Measurements from ENCODE around the gene IGHMBP2.

The IGHMBP2 gene

DNA sequence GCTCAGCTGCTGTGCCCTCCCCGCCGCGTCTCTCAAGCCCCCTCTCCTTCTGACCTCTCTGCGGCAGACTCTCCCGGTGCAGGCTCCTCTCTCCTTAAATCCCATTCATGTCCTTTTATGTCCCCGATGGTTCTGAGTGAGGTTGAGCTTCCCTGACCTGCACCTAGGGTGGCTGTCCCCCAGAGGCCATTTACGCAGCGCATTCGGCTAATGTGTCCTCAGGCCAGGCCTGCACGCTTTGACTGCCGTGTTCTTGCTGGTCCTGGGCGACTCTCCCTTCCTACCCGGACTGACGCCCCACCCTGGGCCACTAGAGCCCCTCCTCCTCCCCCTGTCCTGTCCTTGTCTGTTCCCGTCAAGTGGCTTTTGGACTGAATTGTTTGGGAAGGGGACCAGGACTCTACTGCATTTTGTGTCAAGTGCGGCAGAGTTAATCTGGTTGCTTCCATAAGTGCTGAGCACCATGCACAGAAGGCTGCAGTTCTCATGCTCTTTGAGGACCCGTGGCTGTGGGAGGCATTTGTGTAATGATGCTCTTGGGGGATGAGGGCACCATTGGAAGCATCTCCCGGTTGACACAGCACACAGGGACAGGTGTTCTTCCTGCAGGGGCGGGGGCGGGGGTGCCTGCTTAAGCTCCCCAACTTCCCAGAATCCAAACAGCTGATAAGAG is 37.1 kb downstream of the IGHMBP2 start:
- no peak for DNase-seq (ENCODE audit: low spot score)

DNA sequence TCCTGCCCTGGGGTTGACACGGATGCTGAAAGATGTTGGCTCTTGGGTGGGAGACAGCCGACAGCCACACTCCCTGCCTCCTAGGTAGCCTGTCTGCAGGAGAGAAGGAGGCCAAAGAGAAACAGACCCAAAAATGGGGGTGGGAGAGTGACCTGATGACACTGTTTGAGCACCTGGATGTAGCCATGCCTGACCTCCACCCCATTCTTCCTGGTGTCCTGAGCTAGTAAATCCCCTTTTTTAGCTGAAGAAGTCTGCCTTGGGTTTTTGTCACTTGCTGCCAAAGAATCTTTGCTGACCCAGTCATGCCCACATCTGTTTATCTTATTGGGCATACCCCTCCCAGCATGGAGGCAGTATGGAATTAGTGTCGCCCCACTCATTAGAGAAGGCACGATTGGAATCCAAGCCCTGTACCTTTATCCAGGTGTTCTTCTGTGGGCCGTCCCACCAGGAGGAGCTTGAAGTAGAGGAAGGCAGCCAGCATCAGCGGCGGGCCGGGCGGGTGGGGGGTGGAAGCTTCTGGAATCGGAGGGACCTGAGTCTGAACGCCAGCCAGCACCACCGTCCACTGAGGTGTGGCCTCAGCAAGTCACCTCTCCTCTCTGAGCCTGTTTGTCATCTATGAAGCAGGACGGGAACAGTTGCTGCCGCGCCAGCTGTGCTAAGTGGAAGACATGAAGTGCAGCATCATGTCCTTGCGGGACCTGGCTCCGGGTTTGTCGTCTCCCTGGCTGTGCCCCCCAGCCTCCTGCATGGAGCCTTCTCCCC is 37.8 kb downstream of the IGHMBP2 start:
- no peak for DNase-seq (ENCODE audit: low spot score)

DNA sequence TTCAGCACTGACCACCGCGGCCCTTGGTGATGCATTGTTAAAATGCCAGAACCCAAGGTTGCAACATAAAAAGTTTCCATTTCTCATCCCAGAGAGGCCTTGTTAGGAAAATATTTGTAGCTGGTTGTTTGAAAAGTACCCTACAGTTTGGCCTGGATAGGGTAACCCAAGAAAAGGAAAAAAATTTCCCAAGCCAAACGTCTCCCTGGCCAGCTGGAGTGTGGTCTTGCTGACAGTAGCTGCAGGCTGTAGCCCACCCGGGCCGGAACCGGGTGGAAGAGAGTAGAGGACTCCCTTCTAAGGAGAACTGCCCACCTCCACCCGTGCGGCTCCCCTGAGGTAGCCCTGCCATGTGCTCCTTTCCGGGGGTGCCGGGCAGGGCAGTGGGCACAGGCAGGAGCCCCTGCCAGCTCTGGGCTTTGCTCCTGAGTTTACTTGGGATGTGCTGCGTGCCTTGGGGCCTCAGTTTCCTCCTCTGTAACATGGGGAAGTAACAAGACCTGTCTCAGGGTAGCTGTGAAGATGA is 38.5 kb downstream of the IGHMBP2 start:
- no peak for DNase-seq (ENCODE audit: low spot score)

DNA sequence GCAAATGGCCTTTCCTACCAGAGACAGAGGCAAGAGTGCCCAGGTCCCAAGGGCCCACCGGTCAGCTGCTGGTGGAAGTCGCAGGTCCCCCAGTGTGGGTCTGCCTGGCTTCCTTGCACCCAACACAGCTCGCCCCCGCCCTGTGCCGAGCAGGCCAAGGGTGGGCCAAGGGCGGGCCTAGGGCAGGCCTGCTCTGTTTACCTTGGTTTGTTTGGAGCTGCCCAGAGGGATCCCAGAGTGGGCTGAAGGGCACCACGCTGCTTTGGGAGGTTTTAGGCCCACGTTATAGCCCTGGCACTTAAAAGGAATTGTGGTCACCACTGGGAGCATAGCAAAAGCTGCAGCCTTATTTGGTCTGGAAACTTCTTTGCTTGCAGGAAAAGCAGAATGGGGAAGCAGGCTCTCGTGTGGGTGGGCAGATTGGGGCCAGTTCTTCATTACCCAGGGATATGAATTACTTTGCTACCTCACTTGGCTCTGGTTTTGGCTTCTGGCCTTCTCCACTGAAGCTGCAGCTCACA is 39.1 kb downstream of the IGHMBP2 start:
- DNase-seq (ENCODE audit: low spot score), result no peak

DNA sequence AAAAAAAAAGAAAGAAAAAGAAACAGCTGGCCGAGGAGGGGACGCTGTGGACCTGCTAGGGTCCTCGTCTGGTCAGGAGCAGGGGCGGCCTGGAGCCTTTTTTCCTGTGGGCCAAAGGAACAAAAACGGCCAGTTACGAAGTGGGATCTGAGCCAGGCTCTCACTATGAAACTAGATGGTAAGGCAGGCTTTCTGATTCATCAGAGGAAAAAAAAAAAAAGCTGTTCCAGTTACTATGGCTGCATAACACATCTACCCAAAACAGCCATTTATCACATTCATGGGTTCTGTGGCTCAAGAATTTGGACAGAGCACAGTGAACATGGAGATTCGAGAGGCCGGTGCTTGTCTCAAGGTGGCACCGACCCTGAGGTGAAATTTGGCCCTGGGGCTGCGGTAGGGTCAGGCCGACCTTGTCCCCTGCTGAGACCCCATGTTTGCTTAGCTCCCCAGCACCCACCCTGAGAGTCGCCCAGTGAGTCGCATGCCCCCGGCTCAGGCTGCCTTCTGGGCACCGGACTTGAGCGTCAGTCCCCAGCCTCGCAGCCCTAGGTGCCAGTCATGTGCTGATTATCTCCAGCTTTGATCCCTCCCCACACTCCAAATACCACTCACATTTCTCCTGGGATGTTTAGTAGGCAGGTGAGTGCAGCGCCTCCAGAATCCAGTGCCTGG is 42.9 kb downstream of the IGHMBP2 start:
- no peak for DNase-seq (ENCODE audit: low spot score)

DNA sequence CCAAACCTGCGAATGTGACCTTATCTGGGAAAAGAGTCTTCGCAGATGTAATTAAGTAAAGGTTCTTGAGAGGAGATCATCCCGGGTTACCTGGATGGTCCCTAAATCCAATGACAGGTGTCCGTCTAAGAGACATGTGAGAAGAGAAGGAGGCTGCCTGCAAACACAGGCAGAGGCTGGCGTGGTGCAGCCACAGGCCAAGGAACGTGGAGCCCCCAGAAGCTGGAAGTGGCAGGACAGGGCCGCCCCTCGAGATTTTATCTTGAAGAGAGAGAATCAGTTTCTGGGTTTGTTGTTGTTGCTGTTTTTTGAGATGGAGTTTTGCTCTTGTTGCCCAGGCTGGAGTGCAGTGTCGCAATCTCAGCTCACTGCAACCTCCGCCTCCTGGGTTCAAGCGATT is 43.5 kb downstream of the IGHMBP2 start:
- no peak for DNase-seq (ENCODE audit: low spot score)

DNA sequence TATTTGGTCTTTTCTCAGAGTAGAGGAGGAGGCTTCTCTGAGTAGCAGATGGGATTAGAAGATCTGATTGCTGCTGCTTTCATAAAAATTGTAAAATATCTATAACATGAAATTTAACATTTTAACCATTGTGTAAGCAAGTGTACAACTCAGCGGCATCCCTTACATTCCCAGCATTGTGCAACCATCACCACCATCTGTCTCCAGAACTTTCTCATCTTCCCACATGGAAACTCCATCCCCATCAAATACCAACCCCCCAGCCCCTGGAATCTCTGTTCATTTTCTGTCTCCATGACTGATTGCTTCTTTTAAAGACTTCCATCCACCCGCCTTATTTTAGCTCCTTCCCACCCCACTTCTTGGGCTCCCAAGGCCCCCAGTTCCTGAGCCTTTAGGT is 44.8 kb downstream of the IGHMBP2 start:
- no peak for DNase-seq (ENCODE audit: low spot score)

DNA sequence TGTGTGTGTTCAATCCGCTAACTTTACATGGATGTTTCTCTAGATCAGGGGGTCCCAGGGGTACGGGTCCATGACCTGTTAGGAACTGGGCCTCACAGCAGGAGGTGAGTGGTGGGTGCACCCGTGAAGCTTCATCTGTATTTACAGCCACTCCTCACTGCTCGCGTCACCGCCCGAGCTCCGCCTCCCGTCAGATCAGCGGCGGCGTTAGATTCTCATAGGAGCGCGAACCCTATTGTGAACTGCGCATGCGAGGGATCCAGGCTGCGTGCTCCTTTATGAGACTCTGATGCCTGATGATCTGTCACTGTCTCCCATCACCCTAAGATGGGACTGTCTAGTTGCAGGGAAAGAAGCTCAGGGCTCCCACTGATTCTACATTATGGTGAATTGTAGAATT is 45.2 kb downstream of the IGHMBP2 start:
- no peak for DNase-seq (ENCODE audit: low spot score)

DNA sequence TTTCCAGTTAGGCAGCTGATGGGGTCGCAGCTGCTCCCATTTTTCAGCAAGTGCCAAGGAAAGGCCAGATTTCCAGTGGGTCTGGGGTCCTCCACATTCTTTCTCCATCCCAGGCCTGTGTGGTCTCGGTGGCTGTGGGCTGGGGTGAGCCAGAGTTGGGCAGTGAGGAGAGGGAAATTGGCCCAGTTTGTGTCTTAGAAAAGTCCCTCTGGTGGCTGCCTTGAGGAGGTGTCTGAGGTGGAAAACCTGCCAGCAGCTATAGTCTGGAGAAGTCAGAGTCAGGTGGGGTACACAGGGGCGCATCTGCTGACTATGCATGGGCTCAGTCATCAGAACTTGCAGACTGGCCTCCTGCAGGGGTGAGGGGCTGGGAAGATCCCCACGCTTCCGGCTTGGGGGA is 46.6 kb downstream of the IGHMBP2 start:
- no peak for DNase-seq (ENCODE audit: low spot score)

DNA sequence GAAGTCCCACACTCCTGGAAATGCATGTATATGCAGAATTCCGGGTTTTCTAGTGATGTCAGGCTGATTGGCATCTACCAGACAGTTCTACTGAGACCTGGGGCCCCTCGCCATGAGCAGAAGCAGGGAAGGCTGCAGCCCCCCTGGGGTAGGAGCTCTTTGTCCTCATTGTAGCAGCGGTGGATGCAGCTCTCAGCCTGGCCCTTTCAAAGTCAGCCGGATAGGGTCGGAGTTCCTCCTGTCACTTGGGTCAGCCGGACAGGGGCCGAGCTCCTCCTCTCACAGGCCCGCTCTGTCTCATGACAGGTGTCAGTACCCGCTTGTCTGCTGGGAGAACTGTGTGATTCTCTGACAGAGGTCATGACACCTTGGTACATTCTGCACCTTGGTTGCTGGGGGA is 47.1 kb downstream of the IGHMBP2 start:
- no peak for DNase-seq (ENCODE audit: low spot score)

DNA sequence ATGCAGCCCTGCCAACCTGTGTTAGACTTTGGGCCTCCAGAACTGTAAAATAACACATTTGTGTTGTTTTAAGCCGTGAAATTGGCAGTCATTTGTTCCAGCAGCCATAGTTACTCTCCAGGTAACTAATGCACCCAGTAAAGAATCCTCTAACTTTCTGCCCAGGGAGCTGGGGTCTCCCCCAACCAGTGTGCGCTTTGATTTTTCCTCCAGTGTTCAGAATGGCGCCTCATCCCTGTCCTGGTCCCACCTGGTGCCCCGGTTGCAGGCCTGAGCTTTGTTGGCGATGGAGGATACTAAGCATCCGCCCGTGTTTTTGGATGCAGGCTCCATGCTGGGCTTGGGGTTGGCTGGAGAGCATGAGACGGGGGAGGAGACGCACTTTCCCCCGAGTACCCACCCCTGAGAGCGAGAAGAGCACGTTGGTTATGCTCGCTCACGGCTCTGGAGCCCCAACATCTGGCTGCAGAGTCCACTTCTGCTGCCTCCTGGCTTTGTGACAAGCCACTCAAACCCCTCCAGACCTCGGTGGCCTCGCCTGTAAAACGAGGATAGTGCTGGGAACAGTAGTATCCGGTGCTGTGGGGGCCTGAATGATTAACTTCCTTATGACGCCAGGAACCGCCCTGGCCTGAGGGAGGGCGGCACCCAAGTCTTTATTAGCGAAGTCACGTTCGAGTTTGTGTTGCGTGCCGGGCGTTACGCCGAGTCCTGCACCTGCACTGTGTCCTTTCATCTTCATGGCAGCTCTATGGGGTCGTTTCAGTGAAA is 51.3 kb downstream of the IGHMBP2 start:
- DNase-seq (ENCODE audit: low spot score), result peak; percentile 24

DNA sequence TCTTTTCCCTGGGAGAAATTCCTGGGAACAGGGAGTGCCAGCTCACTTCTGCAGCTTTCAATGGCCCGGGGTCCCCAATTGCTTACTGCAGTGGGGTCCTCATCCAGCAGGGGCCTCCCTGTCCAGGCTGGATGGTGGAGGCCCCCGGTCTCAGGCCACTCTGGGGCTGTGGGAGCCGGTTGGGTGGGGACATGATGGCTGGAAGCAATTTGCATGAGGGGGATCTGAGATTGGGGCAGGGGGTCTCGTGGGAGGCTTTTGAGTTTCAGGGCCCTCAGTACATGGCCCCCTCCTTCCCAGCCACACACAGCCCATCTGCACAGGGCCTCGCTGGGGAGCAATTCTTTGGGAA is 51.9 kb downstream of the IGHMBP2 start:
- no peak for DNase-seq (ENCODE audit: low spot score)

DNA sequence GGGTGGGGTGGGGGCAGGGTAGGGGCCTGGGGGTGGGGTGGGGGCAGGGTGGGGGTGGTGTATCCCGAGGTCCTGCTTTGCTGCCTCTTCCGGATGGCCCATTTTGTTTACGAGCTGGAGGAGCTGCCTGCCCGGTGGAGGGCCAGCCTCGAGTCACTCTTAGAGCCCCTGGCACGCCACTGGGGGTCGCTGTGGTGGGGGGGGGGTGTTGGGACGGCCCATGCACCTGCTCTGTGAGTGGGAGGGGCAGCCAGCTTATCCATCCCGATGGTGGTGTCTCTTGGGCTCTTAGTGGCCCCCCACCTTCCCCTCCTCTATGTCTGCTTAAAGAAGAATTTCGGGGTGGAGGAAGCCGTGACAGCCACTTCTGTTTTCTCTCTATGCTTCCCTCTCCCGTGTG is 52.5 kb downstream of the IGHMBP2 start:
- DNase-seq (ENCODE audit: low spot score), result no peak

DNA sequence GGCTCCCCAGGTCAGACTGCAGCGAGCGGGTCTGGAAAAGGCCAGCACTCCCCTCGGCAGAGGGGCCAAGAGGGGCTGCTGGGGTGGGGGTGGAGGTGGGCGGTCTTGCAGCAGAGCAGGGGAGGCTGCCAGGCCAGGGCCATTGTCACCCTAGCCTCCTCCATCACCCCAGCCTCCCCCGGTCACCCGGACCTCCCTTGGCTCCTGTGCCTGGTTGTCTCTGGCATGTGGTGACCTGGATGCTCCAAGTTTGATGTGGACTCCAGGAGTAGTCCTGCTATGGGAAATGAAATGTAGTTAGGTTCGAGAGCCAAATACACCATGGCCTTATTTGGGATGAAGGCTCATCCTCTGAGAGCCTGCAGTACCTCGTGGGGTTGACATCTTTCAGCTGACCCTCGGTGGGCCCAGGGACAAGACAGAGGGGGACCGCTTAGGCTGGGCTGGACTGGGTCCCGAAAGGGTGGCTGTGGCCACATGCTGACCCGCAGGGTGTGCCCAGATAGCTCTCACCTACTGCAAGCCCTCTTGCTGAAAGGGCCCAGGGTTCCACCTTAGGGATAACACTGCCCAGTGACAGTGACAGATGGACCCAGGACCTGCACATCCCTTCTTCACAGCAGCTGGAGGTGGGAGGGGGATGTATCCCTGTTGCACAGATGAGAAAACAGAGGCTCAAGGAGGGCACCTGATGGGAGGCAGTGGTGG is 53.0 kb downstream of the IGHMBP2 start:
- no peak for DNase-seq (ENCODE audit: low spot score)

DNA sequence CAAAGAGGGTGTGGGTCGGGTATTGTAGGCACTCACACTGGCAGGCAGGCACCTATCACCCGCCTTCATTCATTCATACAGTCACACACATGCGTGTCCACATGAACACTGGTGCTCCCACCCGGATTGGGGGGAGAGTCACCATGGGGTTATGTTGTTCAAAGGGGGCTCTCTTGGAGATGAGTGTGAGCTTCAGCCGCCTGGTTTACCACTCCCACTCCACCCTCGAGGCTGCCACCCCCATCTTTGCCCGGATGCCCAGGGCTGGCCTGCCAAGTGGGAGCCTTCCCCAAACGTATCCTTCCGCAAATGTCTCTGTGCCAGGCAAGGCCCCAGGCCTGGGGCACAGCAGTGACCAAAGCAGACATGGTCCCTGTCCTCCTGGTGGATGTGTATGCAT is 54.5 kb downstream of the IGHMBP2 start:
- no peak for DNase-seq (ENCODE audit: low spot score)

DNA sequence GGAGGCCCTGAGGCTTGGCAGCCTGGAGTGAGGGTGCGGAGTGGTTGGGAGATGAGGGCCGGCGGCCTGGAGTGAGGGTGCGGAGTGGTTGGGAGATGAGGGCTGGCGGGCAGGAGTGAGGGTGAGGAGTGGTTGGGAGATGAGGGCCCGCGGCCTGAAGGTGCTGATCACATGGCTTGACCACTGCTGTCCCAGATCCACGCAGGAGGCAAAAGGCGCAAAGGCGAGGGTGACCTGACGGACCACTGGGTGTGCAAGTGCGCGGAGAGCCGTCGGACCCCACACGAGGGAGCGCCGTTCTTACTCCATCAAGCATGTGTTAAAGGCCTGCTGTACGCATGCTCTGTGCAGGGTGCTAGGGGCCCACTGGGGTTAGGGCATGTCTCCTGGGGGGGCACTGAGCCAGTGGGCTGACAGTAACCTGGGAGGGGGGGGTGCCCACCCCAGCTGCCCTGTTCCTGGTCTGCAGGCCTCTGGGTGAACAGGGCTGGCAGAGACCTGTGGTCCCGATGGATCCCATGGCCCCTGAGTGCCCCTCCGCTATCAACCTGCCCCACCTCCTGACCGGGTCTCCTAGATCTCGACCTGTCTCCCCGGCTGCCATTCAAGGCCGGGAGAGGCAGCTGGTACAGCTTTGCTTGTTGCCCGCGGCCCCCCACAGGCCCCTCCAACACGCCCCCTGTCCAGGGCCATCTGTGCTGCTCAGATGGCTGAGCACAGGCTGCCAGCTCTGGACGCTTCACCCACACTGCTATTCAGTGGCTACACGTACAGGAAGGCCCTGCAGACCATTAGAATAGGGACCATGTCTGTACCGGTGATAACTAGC is 56.0 kb downstream of the IGHMBP2 start:
- no peak for DNase-seq (ENCODE audit: low spot score)

DNA sequence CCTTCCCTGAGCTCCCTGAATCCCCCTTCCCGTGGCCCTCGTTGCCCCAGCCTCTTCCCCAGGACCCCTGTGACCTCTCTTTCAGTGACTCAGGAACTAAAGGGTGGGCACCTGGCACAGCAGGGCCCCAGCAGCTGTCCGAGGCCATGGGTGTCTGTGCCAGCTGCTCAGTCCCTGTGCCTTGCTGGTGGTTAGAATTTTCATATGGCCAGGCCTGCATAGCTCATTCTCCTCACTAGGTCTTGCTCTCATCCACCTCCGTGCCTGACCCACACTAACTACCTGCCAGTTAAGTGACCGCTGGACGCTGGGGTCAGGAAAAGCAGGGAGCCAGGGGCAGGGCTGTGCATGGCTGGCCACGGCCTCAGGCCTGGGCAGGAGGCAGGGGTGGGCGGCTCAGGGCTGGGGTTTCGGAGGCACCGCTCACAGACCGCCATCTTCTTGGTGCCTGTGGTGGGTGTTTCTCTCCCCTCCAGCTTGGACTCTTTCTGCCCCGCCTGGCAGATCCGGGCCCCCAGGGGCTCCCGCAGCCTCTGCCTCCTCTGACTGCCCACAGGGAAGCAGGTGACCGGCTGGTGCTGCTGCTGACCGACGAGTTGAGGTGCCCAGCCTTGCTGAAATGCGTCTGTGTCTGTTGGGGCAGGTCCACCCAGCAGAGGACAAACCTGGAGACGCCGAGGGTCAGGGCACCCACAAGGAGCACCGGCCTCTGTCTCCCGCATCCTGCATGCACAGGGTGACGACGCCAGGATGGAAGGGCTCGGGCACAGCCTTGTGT is 56.8 kb downstream of the IGHMBP2 start:
- no peak for DNase-seq (ENCODE audit: low spot score)

DNA sequence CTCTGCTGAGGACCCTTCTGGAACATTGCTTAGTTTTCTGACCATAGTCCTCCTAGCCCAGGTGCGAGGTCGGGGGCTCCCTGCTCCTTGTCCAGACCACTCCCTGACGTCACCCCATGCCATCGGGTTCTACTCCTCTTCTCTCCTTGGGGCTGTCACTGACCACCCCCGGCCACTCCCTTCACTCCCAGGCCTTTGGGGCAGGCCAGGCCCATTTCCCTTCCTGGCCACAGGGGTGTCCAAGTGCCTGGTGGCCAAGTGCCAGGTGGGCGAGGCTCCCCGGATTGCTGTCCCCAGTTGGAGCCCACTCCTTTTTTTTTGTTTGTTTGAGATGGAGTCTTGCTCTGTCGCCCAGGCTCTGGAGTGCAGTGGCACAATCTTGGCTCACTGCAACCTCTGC is 57.6 kb downstream of the IGHMBP2 start:
- no peak for DNase-seq (ENCODE audit: low spot score)

DNA sequence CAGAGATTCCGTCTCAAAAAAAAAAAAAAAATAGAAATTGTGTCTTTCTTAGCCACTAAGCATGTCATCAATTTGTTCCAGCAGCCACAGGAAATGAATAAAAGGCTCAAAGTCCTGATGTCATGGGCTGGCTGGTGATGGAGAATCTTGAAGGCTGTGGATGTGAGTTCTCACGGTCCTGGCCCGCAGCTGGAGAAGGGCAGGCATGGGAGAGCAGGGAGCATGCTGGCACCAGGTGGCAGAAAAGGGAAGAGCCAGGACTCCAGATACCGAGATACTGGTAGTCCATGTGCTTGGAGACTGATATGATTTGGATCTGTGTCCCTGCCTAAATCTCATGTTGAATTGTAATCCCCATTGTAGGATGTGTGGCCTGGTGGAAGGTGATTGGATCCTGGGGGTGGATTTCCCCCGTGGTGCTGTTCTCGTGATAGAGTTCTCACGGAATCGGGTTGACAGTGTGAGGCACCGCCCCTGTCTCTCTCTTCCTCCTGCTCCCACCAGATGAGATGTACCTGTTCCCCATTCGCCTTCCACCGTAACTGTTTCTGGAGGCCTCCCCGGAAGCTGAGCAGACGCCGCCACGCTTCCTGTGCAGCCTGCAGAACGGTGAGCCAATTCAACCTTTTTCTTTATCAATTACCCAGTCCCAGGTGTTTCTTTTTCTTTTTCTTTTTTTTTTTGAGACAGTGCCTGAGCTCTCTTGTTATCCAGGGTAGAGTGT is 59.0 kb downstream of the IGHMBP2 start:
- no peak for DNase-seq (ENCODE audit: low spot score)
